ENCODE data around the gene SLC39A13.

SLC39A13 gene

GRCh38 chr11:47389577-47390421 lies 18.6 kb upstream of the SLC39A13 start:
- H3K4me3 ChIP-seq (replicated peaks; ENCODE audit: low read depth, low read length), result no peak overlapping the region
- no peak for TF ChIP-seq CTCF (IDR thresholded peaks at IDR 0.05; ENCODE audit: low read depth, low read length, missing control alignments)

DNA sequence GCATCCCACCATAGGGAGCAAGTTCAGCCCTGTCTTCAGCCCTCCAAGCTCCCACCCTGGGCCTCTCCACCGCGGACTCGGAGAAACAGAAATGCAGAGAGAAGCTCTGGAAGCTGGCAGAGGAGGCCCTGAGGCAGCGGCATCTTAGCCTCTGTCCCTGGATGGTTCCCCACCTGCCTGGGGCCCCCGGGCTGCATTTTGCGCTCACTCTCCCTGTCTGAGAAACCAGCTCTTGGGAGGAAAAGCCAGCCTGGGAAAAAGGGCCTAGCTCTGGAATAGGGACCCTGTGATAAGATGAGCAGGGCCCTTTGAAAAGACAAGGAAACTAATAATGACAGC lies 18.0 kb upstream of the SLC39A13 start:
- H3K4me3 ChIP-seq (replicated peaks; ENCODE audit: low read depth, low read length), result no peak overlapping the region
- no peak for TF ChIP-seq CTCF (IDR thresholded peaks at IDR 0.05; ENCODE audit: low read depth, low read length, missing control alignments)
- DNase-seq (ENCODE audit: extremely low read depth, low read depth), result no peak

More at GRCh38 chr11:47389577-47390421, 18.6 kb upstream of the SLC39A13 start:
- no peak for DNase-seq (ENCODE audit: extremely low read depth, low read depth)

GRCh38 chr11:47391077-47391583 lies 17.3 kb upstream of the SLC39A13 start:
- no peak for DNase-seq (ENCODE audit: extremely low read depth, low read depth)
- no peak overlapping the region for H3K4me3 ChIP-seq (replicated peaks; ENCODE audit: low read depth, low read length)
- no peak for TF ChIP-seq CTCF (IDR thresholded peaks at IDR 0.05; ENCODE audit: low read depth, low read length, missing control alignments)

GRCh38 chr11:47391711-47392432 lies 16.5 kb upstream of the SLC39A13 start:
- TF ChIP-seq CTCF (IDR thresholded peaks at IDR 0.05; ENCODE audit: low read depth, low read length, missing control alignments), result no peak
- DNase-seq (ENCODE audit: extremely low read depth, low read depth), result no peak
- H3K4me3 ChIP-seq (replicated peaks; ENCODE audit: low read depth, low read length), result no peak overlapping the region

- H3K4me3 ChIP-seq (replicated peaks; ENCODE audit: low read depth, low read length), result no peak overlapping the region
- no peak for DNase-seq (ENCODE audit: extremely low read depth, low read depth)
- no peak for TF ChIP-seq CTCF (IDR thresholded peaks at IDR 0.05; ENCODE audit: low read depth, low read length, missing control alignments)
Observed at GRCh38 chr11:47392546-47393162, 15.7 kb upstream of the SLC39A13 start.

- no peak for TF ChIP-seq CTCF (IDR thresholded peaks at IDR 0.05; ENCODE audit: low read depth, low read length, missing control alignments)
- no peak for DNase-seq (ENCODE audit: extremely low read depth, low read depth)
- H3K4me3 ChIP-seq (replicated peaks; ENCODE audit: low read depth, low read length), result no peak overlapping the region
Observed at GRCh38 chr11:47393163-47394049, 15.0 kb upstream of the SLC39A13 start.

Data from HFF-Myc (cell line).